A673 (cell line): ENCODE data around the gene MDN1.

Source experiments
- EZH2 ChIP-seq: fragments of 200-600 bp; sonication (generic); IDR thresholded peaks from 2 replicates; pipeline ENCODE4 v1.6.1; 2017; ENCODE audit warnings: borderline replicate concordance, low read depth, mild to moderate bottlenecking, mixed read lengths, antibody characterized with exemption, low read length; ENCODE audit not compliant: poor library complexity, severe bottlenecking
- TF ChIP-seq, protein P1 (sequence below): fragments of 300-800, 200-600 bp; sonication (generic); conservative IDR thresholded peaks from 2 replicates; pipeline ENCODE4 v1.5.1; 2017; ENCODE audit warnings: low read depth, mild to moderate bottlenecking, antibody characterized with exemption, low read length, moderate library complexity, mixed read lengths

GRCh38 chr6:89750338-89750737 lies 69.3 kb downstream of the MDN1 start:
- TF ChIP-seq, protein P1, sequence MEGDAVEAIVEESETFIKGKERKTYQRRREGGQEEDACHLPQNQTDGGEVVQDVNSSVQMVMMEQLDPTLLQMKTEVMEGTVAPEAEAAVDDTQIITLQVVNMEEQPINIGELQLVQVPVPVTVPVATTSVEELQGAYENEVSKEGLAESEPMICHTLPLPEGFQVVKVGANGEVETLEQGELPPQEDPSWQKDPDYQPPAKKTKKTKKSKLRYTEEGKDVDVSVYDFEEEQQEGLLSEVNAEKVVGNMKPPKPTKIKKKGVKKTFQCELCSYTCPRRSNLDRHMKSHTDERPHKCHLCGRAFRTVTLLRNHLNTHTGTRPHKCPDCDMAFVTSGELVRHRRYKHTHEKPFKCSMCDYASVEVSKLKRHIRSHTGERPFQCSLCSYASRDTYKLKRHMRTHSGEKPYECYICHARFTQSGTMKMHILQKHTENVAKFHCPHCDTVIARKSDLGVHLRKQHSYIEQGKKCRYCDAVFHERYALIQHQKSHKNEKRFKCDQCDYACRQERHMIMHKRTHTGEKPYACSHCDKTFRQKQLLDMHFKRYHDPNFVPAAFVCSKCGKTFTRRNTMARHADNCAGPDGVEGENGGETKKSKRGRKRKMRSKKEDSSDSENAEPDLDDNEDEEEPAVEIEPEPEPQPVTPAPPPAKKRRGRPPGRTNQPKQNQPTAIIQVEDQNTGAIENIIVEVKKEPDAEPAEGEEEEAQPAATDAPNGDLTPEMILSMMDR, result no peak
- no peak for TF ChIP-seq EZH2
